Measurements from ENCODE around the gene UBA7.
A peak's percentile ranks its signal among the peaks of the same experiment; 100 is the strongest.

Gene UBA7

GRCh38 chr3:49813497-49814174, at the start of gene UBA7:
UBA7 (minus strand) TSS chr3:49813953; CDS start chr3:49813787, 166 bp downstream.
- Mint-ChIP-seq H3K9me3 (no peaks in the 10 kb centered on the region), H3K36me3 (ENCODE audit: low read depth) (no peaks in the 10 kb centered on the region), H3K27me3 (no peaks in the 10 kb centered on the region), H3K4me3 (peak within 1 kb of the TSS; percentile 86), H3K4me1 (peaks cover 25% of the 10 kb centered on the region), H3K27ac (peak within 1 kb of the TSS; percentile 91)
- ATAC-seq = peak; percentile 81
- DNase-seq = peak; percentile 36

DNA sequence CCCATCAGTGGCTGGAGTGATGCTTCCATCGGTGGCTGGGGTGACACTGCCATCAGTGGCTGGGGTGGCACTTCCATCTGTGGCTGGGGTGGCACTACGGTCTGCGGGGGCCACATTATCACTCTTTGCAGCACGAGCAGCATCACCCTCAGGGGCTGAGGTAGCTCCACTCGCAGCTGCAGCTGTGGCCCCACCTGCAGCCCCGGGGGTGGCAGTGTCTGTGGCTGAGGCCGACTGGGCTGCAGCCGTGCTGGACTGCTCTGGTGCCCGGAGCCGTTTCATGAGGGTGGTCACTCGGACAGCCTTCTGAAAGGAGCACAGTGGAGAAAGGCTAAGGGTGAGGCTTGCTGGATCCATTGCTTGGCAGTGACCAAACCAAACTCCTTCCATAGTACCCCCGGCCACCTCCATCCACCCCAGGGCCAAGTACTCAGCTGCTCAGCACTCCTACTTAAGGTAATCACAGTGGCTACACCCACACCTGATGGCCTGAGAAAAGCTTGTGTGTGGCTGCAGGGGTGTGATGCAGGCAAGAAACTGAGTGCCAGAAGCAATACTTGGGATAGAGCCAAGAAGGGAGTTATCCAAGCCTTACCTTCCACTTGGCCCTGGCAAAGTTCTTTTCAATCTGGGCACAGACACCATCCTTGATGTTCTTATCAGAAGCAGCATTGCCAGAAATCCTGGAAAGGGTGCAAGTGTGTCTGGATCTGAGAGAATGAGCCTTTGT, 46.0 kb upstream of the UBA7 start:
- H3K4me3 Mint-ChIP-seq = no peak overlapping the region
- H3K4me1 Mint-ChIP-seq = peaks cover 20% of the 10 kb centered on the region
- DNase-seq = no peak
- peaks cover 5% of the 10 kb centered on the region for H3K27me3 Mint-ChIP-seq
- no peaks in the 10 kb centered on the region for H3K9me3 Mint-ChIP-seq
- H3K36me3 Mint-ChIP-seq (ENCODE audit: low read depth) = no peaks in the 10 kb centered on the region
- ATAC-seq = no peak
- H3K27ac Mint-ChIP-seq = no peak overlapping the region

DNA sequence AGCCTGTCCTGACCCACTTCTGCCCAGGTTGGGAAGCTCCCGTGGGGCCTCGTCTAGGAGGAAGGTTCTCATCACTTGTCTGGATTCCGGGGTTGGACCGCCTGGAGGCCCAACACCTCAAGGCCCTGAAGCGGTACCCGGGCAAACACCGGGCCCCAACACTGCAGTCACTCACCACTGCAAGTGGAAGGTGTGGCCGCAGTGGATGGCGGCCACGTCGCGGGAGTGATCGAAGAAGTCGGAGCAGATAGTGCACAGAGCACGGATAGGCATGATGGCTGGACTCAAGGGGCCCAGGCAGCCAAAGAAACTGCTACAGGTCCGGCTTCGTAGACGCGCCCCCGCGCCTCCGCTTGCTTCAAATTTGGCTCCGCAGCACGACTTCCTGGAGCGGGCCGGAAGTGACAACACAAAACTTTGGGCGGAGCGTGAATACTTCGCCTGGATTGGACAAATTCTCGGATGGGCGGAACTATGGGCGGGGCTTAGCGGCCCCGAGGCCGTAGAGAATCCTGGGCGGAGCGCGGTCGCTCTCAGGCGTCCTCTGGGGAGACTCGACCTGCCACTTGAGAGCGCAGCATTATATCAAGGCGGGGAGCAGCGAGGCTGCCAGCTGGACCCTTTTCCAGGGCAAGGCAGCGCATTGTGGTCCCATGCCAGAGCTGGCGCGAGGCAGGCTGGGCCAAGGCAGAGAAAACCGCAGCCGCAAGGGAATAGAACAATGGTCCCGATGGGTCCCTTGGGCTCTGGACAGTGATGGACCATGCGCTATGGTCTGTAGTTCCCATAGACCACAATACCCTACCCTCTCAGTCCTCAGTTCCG, 42.6 kb upstream of the UBA7 start, which contains the start of gene TRAIP:
Gene TRAIP (minus strand): TSS at position 384 of the 825 bp plus-strand sequence. CDS start 111 bp downstream, at position 273.
- H3K27me3 Mint-ChIP-seq = no peaks in the 10 kb centered on the region

DNA sequence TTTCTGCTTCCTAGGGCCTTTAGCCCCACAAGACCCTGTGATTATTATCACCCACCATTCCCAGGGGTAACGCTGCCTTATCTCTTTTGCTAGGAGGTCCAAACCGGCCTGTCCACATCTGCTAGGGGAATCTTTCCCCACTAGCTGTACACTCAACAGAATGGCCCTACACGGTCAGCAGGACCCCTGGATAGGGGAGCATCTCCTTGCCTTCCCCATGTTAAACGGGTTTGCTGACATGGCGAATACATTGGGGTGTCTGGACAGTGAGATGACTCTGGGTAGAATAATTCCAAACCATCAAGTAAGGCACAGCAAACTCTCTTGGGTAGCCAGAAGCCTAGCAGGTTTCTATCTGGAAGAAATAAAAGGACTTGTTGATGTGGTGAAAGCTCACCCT, 41.9 kb upstream of the UBA7 start:
- no peaks in the 10 kb centered on the region for H3K36me3 Mint-ChIP-seq (ENCODE audit: low read depth)
- no peaks in the 10 kb centered on the region for H3K27me3 Mint-ChIP-seq
- no peak for ATAC-seq

More for the DNA sequence above, 42.6 kb upstream of the UBA7 start, which contains the start of gene TRAIP:
- no peaks in the 10 kb centered on the region for H3K36me3 Mint-ChIP-seq (ENCODE audit: low read depth)
- peak within 1 kb of the TSS; percentile 81 for H3K27ac Mint-ChIP-seq
- H3K4me1 Mint-ChIP-seq = peaks cover 22% of the 10 kb centered on the region
- peak; percentile 96 for DNase-seq
- ATAC-seq = peak; percentile 98
- H3K9me3 Mint-ChIP-seq = no peaks in the 10 kb centered on the region
- peak within 1 kb of the TSS; percentile 94 for H3K4me3 Mint-ChIP-seq

GRCh38 chr3:49845694-49846093, 31.9 kb upstream of the UBA7 start:
- Mint-ChIP-seq H3K27me3 (no peaks in the 10 kb centered on the region), H3K4me3 (no peak overlapping the region), H3K4me1 (no peaks in the 10 kb centered on the region), H3K27ac (no peak overlapping the region), H3K36me3 (ENCODE audit: low read depth) (peaks cover 12% of the 10 kb centered on the region), H3K9me3 (no peaks in the 10 kb centered on the region)
- DNase-seq = no peak
- ATAC-seq = no peak

More for the DNA sequence above, 41.9 kb upstream of the UBA7 start:
- H3K4me3 Mint-ChIP-seq = peak overlapping the region; percentile 94
- no peaks in the 10 kb centered on the region for H3K9me3 Mint-ChIP-seq
- H3K27ac Mint-ChIP-seq = no peak overlapping the region
- H3K4me1 Mint-ChIP-seq = peaks cover 22% of the 10 kb centered on the region
- DNase-seq = no peak

DNA sequence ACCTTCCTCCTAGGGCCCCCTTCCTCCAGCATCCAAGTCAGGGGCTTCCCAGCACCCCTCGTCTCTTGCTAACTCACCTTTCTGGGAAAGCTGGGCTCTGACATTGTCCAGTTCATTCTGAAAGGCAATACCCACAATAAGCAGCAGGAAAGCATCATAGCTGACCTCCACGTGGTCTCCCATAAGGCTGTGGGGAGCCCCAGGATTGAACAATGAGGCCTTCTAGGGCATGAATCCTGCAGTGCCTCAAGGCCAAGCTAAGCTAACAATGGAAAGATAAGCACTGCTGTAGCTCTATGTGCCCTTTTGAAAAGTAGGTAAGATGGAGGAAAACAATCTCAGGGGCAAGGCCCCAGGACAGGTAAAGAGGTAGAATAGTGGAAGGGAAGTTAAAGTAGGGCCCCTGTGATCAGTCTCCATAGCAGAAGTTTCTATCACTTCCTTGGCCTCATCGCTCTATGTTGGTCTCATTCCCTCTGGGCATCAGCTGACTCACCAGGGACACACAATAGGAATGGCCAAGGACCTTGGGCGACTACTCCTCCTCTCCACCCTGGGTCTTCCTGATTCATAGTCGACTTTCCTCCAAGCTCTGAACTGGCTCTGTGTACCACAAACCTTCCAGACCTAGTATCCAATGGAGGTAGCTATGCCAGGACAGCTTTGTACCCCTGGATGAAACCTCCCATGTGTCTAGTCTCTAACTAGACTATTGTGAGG, 30.9 kb upstream of the UBA7 start:
- ATAC-seq (no peak), DNase-seq (no peak)
- Mint-ChIP-seq H3K36me3 (ENCODE audit: low read depth) (peaks cover 12% of the 10 kb centered on the region), H3K4me3 (no peak overlapping the region), H3K9me3 (no peaks in the 10 kb centered on the region), H3K27ac (no peak overlapping the region), H3K27me3 (no peaks in the 10 kb centered on the region), H3K4me1 (no peaks in the 10 kb centered on the region)

DNA sequence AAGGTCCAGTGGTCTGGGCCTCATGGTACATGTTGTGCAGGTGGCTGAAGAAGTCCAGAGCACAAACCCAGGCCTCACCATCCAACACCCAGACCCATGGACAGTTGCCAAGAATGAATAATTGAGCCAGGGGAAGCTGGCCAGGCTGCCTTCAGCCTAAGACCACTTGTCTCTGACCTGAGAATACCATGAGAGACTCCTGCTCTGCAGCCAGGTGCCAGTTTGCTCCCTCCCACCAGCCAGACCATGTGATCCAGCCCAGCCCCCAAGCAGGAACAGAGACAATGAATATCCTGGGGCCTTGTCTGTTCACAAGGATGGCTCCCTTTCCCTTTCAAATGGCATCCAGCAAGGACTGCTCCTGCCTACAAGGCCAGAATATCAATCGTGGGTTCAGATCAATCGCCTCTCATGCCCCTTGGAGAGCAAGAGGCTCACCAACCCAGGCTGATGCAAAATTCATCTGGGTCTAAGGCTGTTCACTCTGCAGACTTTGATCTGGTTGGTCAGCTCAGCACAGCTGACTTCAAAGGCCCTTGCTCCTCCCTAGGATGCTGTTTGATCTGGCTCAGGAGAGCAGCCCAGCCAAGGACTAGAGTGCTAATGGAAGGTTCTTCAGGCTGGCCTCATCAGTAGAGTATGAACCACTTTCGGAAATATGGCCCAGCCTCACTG, 29.2 kb upstream of the UBA7 start:
- DNase-seq = no peak
- Mint-ChIP-seq H3K4me1 (no peaks in the 10 kb centered on the region), H3K36me3 (ENCODE audit: low read depth) (peaks cover 14% of the 10 kb centered on the region), H3K9me3 (no peaks in the 10 kb centered on the region), H3K27ac (no peak overlapping the region), H3K4me3 (no peak overlapping the region), H3K27me3 (no peaks in the 10 kb centered on the region)
- ATAC-seq = no peak

GRCh38 chr3:49841806-49842205, 28.1 kb upstream of the UBA7 start:
- DNase-seq = no peak

GRCh38 chr3:49841126-49841696, 27.5 kb upstream of the UBA7 start:
- Mint-ChIP-seq H3K9me3 (no peaks in the 10 kb centered on the region), H3K27ac (no peak overlapping the region), H3K4me1 (no peaks in the 10 kb centered on the region), H3K27me3 (no peaks in the 10 kb centered on the region), H3K4me3 (no peak overlapping the region), H3K36me3 (ENCODE audit: low read depth) (peaks cover 4% of the 10 kb centered on the region)
- no peak for ATAC-seq
- peak; percentile 18 for DNase-seq

More at GRCh38 chr3:49841806-49842205, 28.1 kb upstream of the UBA7 start:
- Mint-ChIP-seq H3K36me3 (ENCODE audit: low read depth) (peaks cover 9% of the 10 kb centered on the region), H3K27ac (no peak overlapping the region), H3K4me1 (no peaks in the 10 kb centered on the region), H3K9me3 (no peaks in the 10 kb centered on the region), H3K4me3 (no peak overlapping the region), H3K27me3 (no peaks in the 10 kb centered on the region)
- ATAC-seq = no peak

- H3K36me3 Mint-ChIP-seq (ENCODE audit: low read depth) = peaks cover 4% of the 10 kb centered on the region
- DNase-seq = no peak
- no peak for ATAC-seq
- H3K27ac Mint-ChIP-seq = no peak overlapping the region
- H3K4me3 Mint-ChIP-seq = no peak overlapping the region
- no peaks in the 10 kb centered on the region for H3K9me3 Mint-ChIP-seq
- no peaks in the 10 kb centered on the region for H3K27me3 Mint-ChIP-seq
- H3K4me1 Mint-ChIP-seq = no peaks in the 10 kb centered on the region
These were observed 26.6 kb upstream of the UBA7 start for GRCh38 chr3:49840388-49840787.

DNA sequence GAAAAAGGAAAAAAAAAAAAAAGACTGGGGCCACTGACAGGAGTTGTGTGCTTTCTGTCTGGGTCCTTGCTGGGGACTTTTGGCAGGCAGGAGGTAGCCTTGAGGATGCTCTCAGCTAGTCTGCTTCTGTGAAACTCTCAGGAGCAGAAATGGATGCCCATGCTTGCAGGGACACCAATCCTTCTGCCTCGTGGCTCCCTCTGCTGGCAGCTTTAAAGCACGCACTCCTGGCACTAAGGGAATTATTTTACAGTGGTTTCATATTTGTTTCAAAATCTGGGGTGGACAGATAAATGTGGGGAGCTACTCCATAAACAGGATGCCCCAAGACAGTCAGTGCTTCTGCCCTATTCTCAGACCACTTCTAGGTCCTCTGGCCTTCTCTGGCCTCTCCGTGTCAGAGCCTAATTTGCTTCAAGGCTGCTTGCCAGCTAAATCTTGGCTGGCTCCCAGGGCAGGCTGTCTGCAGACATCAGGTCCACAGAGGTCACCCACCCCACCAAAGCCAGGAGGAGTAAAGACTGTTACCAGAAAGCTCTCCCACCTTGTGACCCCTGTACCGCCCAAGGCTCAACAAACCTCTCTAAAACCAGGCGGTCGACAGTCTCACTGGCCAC, 25.5 kb upstream of the UBA7 start:
- ATAC-seq = peak; percentile 80
- DNase-seq = peak; percentile 81
- Mint-ChIP-seq H3K27ac (no peak overlapping the region), H3K27me3 (no peaks in the 10 kb centered on the region), H3K36me3 (ENCODE audit: low read depth) (peaks cover 8% of the 10 kb centered on the region), H3K9me3 (no peaks in the 10 kb centered on the region), H3K4me1 (no peaks in the 10 kb centered on the region), H3K4me3 (no peak overlapping the region)

GRCh38 chr3:49831341-49831740, 17.6 kb upstream of the UBA7 start:
- Mint-ChIP-seq H3K36me3 (ENCODE audit: low read depth) (peaks cover 29% of the 10 kb centered on the region), H3K9me3 (no peaks in the 10 kb centered on the region), H3K27me3 (no peaks in the 10 kb centered on the region), H3K27ac (no peak overlapping the region), H3K4me3 (no peak overlapping the region), H3K4me1 (no peaks in the 10 kb centered on the region)
- ATAC-seq (no peak), DNase-seq (no peak)

DNA sequence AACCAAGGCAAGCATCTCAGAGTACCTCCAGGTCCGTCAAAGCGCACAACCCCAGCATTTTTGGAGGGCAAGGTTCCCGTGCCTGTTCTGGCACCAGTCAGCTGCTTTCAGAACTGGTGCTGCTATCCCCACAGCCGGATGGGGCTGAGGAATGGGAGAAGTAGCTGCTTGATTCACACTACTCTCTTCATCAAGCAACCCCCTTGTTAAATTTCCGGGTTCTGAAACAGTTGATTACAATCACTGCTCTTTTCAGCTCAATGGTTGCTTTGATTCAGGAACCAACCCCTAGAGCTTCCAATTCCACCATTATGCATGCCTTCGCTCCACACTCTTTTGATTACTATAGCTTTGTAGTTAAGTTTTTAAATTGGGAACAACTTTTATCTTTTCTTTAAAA, 12.3 kb upstream of the UBA7 start:
- ATAC-seq = no peak
- no peaks in the 10 kb centered on the region for H3K9me3 Mint-ChIP-seq
- no peak overlapping the region for H3K27ac Mint-ChIP-seq
- DNase-seq = no peak
- H3K36me3 Mint-ChIP-seq (ENCODE audit: low read depth) = peaks cover 15% of the 10 kb centered on the region
- H3K27me3 Mint-ChIP-seq = no peaks in the 10 kb centered on the region
- H3K4me3 Mint-ChIP-seq = no peak overlapping the region
- no peaks in the 10 kb centered on the region for H3K4me1 Mint-ChIP-seq

Data from activated naive CD8-positive, alpha-beta T cell treated with anti-CD3 and anti-CD28 coated beads, Interleukin-2, amount 50 U/mL, for 24 hours (primary cell).